Adipocyte (in vitro differentiated cells): ENCODE results near the gene ANXA1.

Experiments used
- DNase-seq: peaks from one replicate; pipeline ENCODE4 v3.0.0-alpha.2; 2015; ENCODE audit warnings: low read depth
- H3K27me3 ChIP-seq: replicated peaks from 2 replicates; pipeline ENCODE4 v1.7.0; 2013; ENCODE audit warnings: mild to moderate bottlenecking, low read length, moderate library complexity; ENCODE audit not compliant: control insufficient read depth, insufficient read depth
- H3K36me3 ChIP-seq: 2 replicates; pipeline ENCODE4 v1.7.0; 2013; ENCODE audit warnings: low read length, mild to moderate bottlenecking, moderate library complexity; ENCODE audit not compliant: control insufficient read depth, insufficient read depth, severe bottlenecking
- H3K4me1 ChIP-seq: 2 replicates; pipeline ENCODE4 v1.7.0; 2013; ENCODE audit warnings: mild to moderate bottlenecking, low read length, moderate library complexity; ENCODE audit not compliant: control insufficient read depth, insufficient read depth
- H3K4me3 ChIP-seq: 2 replicates; pipeline ENCODE4 v1.7.0; 2013; ENCODE audit warnings: mild to moderate bottlenecking, low read length, moderate library complexity
- H3K9ac ChIP-seq: 2 replicates; pipeline ENCODE4 v1.7.0; 2013; ENCODE audit warnings: mild to moderate bottlenecking, low read length, moderate library complexity
- H3K9me3 ChIP-seq: 2 replicates; pipeline ENCODE4 v1.7.0; 2013; ENCODE audit warnings: mild to moderate bottlenecking, low read length, moderate library complexity; ENCODE audit not compliant: control insufficient read depth

Gene ANXA1

GRCh38 chr9:73141282-73141681, 10.4 kb upstream of the ANXA1 start:
- H3K4me1 ChIP-seq = peaks cover 76% of the 10 kb centered on the region
- no peaks in the 10 kb centered on the region for H3K36me3 ChIP-seq
- peak; percentile 74 for DNase-seq
- H3K9me3 ChIP-seq = no peaks in the 10 kb centered on the region
- H3K4me3 ChIP-seq = peak overlapping the region; percentile 57
- H3K27me3 ChIP-seq = no peaks in the 10 kb centered on the region
- peak overlapping the region; percentile 81 for H3K9ac ChIP-seq

GRCh38 chr9:73143711-73144328, 7.8 kb upstream of the ANXA1 start:
- peak overlapping the region; percentile 62 for H3K4me3 ChIP-seq
- H3K27me3 ChIP-seq = no peaks in the 10 kb centered on the region
- H3K36me3 ChIP-seq = no peaks in the 10 kb centered on the region
- H3K9ac ChIP-seq = peak overlapping the region; percentile 62
- DNase-seq = peak; percentile 88
- H3K9me3 ChIP-seq = no peaks in the 10 kb centered on the region
- peaks cover 69% of the 10 kb centered on the region for H3K4me1 ChIP-seq

- H3K36me3 ChIP-seq = no peaks in the 10 kb centered on the region
- no peak overlapping the region for H3K9ac ChIP-seq
- no peaks in the 10 kb centered on the region for H3K9me3 ChIP-seq
- H3K4me3 ChIP-seq = no peak overlapping the region
- DNase-seq = no peak
- no peaks in the 10 kb centered on the region for H3K27me3 ChIP-seq
- H3K4me1 ChIP-seq = peaks cover 79% of the 10 kb centered on the region
Measured at GRCh38 chr9:73146111-73146815, 5.4 kb upstream of the ANXA1 start.

DNA sequence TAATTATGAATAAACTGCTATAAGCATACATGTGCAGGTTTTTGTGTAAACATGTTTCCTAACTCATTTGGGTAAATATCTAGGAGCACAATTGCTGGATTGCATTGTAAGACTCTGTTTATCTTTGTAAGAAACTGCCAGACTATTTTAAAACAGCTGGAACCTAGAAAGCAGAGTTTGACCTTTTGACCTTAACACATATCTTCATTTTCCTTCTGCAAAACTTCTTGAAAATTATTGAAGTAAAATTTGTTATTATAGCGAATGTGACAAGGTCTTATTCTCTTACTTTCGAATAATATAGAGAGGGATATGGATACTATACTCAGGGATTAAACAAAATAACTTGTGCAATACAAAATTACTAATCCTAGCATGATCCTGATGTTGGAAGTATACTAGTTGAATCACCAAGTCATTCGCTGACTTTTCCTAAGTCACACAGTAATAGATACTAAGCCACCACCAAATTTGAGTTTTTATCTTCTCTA, 3.2 kb upstream of the ANXA1 start:
- Histone ChIP-seq H3K9ac (peak overlapping the region; percentile 87), H3K9me3 (no peaks in the 10 kb centered on the region), H3K36me3 (no peaks in the 10 kb centered on the region), H3K27me3 (no peaks in the 10 kb centered on the region), H3K4me3 (peak overlapping the region; percentile 80), H3K4me1 (peaks cover 62% of the 10 kb centered on the region)
- peak; percentile 70 for DNase-seq

DNA sequence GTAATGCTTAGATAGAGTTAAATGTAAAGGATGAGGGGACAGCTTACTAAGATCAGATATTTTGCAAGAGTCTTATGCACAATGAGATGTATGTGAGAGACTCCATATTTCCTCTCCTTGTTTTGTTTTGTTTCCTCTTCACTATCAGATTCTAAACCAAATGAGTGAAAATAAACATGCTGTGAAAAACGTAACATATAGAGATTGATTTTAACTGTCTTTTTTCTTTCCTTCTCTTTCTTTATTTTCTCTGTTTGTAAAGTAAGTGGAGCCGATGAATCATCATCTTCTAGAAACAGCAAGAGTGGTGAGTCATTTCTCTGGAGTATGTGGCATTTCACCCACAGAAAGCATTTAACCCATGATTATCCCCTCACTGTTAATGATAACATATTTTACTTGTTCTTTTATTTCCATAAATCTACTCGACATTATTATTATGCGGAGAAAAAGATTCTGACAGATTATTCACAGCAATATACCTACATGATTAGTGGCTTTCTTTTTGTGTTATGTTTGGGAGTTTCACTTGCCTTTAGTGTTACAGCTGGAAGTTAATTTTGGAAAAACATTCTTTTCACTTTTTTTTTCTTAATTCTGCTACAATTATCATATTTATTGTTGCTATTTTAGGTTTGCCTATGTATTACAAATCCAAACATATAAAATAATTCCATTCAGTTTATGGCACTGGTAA, 2.1 kb upstream of the ANXA1 start:
- H3K4me3 ChIP-seq = peak overlapping the region; percentile 80
- peak; percentile 93 for DNase-seq
- H3K27me3 ChIP-seq = no peaks in the 10 kb centered on the region
- peaks cover 56% of the 10 kb centered on the region for H3K4me1 ChIP-seq
- peak overlapping the region; percentile 87 for H3K9ac ChIP-seq
- peaks cover 5% of the 10 kb centered on the region for H3K36me3 ChIP-seq
- no peaks in the 10 kb centered on the region for H3K9me3 ChIP-seq

DNA sequence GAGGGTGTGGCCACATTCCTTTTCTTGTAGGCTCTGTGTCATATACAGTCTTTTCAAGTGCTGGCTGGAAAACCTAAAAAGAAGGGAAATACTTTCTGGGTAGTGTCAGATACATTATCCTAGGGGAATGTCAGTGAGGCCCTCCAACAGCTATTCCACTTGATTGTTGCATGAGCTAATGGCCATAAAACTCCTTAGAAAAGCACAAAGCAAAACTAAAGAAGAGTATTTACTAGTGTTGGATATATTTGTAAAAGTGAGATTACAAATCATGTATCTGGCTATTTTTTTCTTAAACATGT, 829 bp downstream of the ANXA1 start:
- H3K4me3 ChIP-seq = peak overlapping the region; percentile 95
- H3K4me1 ChIP-seq = peaks cover 65% of the 10 kb centered on the region
- peak; percentile 75 for DNase-seq
- no peaks in the 10 kb centered on the region for H3K27me3 ChIP-seq
- peaks cover 30% of the 10 kb centered on the region for H3K36me3 ChIP-seq
- H3K9me3 ChIP-seq = no peaks in the 10 kb centered on the region
- peak overlapping the region; percentile 98 for H3K9ac ChIP-seq

DNA sequence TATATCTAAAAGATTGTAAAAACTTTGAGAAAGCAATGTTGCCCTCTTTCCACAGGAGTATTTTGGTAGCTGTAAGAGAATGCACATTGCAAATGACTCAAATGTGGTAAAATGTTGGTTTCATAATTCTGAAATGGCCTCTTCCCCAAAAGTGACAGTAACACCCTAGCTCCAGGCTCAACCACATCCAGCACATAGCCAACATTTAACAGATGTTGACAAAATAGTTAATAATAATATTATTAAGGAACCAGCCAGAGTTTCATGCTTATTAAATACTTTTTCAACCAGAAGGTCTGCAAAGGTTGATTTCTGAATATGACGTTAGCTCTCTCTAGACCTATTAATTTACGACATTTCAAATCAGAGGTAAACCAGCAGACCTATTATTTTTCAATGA, 1.3 kb downstream of the ANXA1 start:
- no peaks in the 10 kb centered on the region for H3K27me3 ChIP-seq
- peak overlapping the region; percentile 95 for H3K4me3 ChIP-seq
- H3K9me3 ChIP-seq = no peaks in the 10 kb centered on the region
- DNase-seq = peak; percentile 68
- peaks cover 33% of the 10 kb centered on the region for H3K36me3 ChIP-seq
- H3K9ac ChIP-seq = peak overlapping the region; percentile 98
- peaks cover 68% of the 10 kb centered on the region for H3K4me1 ChIP-seq

DNA sequence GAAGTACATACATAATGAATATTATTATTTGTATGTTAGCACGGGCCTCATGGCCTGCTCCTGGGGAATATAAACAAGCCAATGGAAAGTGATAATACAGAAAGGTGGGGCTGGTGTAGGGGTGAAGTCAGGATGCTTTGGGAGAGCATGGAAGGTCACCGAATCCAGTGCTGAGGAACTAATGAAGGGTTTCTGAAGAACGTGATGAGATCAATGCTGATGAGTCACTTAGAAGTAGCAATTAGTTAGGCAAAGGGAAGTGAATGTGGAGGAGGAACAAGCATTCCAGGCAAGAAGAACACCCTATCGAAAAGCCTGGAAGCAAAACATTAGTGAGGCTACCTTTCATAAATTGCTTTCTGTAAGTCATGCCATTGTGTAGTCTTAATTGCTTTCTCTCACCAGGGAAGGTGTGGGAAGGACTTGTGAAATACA, 2.1 kb downstream of the ANXA1 start:
- DNase-seq = no peak
- Histone ChIP-seq H3K9me3 (no peaks in the 10 kb centered on the region), H3K27me3 (no peaks in the 10 kb centered on the region), H3K36me3 (peaks cover 42% of the 10 kb centered on the region), H3K4me1 (peaks cover 68% of the 10 kb centered on the region), H3K4me3 (peak overlapping the region; percentile 95), H3K9ac (peak overlapping the region; percentile 98)

- H3K36me3 ChIP-seq = peaks cover 46% of the 10 kb centered on the region
- peak overlapping the region; percentile 95 for H3K4me3 ChIP-seq
- H3K9ac ChIP-seq = peak overlapping the region; percentile 98
Measured at GRCh38 chr9:73154271-73154670, 2.6 kb downstream of the ANXA1 start.

DNA sequence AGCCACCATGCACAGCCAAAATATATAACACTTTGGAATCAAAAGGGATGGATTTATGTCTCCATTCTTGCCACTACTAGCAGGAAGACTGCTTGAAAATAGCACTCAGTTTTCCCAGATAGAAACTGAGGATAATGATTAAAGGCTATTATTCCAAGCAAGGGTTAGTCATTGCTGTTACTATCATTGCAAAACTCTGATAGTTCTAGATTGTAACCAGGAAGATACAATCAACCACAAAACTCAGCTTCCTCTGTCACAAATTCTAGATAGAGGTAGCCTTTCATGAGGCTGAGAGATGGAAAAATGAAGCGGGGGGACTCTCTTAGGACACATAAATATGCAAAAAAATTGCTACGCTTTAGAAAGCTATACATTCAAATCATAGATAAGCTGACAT, 3.1 kb downstream of the ANXA1 start:
- no peaks in the 10 kb centered on the region for H3K27me3 ChIP-seq
- peak overlapping the region; percentile 98 for H3K9ac ChIP-seq
- H3K4me3 ChIP-seq = peak overlapping the region; percentile 95
- no peak for DNase-seq
- no peaks in the 10 kb centered on the region for H3K9me3 ChIP-seq
- H3K4me1 ChIP-seq = peaks cover 65% of the 10 kb centered on the region
- peaks cover 51% of the 10 kb centered on the region for H3K36me3 ChIP-seq

More at GRCh38 chr9:73154271-73154670, 2.6 kb downstream of the ANXA1 start:
- Histone ChIP-seq H3K4me1 (peaks cover 68% of the 10 kb centered on the region), H3K27me3 (no peaks in the 10 kb centered on the region), H3K9me3 (no peaks in the 10 kb centered on the region)
- DNase-seq = no peak

DNA sequence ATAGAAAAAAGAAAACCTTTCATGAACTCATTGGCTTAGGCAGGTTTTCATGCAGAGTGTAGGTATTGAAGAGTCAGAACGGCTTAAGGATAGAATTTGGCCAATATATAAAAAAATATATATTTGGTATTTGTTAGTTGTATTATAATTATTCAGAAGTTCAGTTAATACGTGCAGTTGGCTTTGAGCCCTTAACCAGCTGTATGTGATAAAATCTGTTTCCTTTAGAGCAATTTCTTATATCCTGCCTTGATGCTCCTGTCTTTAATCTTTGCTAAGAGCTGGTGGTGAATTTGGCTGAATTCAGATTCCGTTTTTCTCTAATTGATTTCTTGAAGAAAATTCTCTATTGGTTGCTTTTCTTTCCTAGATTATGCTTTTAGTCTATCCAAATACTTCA, 3.7 kb downstream of the ANXA1 start:
- Histone ChIP-seq H3K36me3 (peaks cover 57% of the 10 kb centered on the region), H3K9ac (peak overlapping the region; percentile 98), H3K9me3 (no peaks in the 10 kb centered on the region), H3K27me3 (no peaks in the 10 kb centered on the region), H3K4me3 (peak overlapping the region; percentile 95), H3K4me1 (peaks cover 59% of the 10 kb centered on the region)
- DNase-seq = no peak
